ENCODE data around the gene ISG15. TPM values are rescaled to one million over a fixed set of nuclear protein-coding genes. Genes with fewer than 3 reads are reported as not detected.

Gene ISG15
- 15.7 and 196 TPM in 2 replicates for total RNA-seq

DNA sequence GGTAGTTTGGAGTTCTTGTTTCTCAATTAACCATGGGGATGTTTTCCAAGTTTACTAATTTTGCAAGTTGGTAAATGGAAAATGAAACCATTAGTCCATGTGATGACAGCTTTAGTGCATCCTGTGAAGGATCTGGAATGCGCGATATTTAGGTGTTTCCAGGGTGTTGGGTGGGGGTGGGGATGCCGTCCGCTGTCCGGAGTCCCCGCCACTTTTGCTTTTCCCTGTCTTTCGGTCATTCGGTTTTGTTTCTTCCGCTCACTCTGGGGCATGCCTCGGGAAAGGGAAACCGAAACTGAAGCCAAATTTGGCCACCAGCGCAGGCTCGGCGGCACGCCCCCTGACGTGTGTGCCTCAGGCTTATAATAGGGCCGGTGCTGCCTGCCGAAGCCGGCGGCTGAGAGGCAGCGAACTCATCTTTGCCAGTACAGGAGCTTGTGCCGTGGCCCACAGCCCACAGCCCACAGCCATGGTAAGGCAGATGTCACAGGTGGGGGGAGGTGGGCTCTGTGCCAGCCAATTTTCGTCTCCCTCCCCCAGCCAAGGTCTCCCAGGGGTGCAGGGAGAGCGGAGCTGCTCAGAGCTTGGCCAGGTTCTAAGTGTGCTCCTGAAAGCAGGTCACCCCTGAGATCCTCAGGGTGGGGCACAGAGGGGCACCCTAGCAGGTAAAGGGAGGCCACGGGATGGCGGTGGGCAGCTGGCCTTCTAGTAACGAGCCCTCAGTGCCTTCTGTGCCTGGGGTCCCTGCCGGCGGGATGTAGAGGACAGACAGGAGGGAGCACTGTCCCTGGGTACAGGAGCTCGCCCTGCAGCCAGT lies at the start of gene ISG15:
Gene ISG15 (plus strand): TSS at position 393 of the 817 bp plus-strand sequence. CDS start 77 bp downstream, at position 470.
- peak; percentile 62 for DNase-seq (ENCODE audit: low read depth)

GRCh38 chr1:963746-964525 lies 49.4 kb upstream of the ISG15 start:
- DNase-seq (ENCODE audit: low read depth), result no peak

GRCh38 chr1:964691-965525 lies 48.4 kb upstream of the ISG15 start:
- DNase-seq (ENCODE audit: low read depth), result no peak

DNA sequence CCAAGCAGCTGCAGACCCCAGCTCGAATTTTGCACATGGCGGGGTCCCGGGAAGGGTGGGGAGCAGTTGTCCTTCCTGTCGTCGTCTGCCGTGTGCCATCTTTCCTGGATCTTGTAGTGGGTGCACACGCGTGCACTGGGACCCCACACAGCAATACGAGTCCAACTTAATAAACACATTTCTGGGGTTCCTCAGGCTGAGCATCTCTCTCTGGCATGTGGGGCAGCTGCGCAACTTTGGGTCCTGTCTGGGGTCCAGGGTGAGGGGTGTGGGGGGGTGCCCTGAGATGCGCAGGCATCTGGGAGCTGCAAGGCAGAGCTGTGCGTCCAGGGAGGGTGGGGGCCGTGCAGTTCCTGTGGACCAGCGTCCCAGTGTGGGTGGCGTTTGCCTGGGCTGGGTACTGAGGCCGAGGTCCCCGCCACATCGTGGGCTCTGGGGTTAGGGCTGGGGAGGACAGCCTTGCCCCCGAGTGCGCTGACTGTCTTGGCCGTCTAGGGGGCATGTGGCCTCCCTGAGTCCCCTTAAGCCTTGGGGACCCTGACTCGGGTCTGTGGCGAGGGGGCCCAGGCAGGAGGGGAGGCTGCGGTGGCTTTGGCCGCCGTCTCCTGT lies 47.7 kb upstream of the ISG15 start:
- DNase-seq (ENCODE audit: low read depth), result no peak

DNA sequence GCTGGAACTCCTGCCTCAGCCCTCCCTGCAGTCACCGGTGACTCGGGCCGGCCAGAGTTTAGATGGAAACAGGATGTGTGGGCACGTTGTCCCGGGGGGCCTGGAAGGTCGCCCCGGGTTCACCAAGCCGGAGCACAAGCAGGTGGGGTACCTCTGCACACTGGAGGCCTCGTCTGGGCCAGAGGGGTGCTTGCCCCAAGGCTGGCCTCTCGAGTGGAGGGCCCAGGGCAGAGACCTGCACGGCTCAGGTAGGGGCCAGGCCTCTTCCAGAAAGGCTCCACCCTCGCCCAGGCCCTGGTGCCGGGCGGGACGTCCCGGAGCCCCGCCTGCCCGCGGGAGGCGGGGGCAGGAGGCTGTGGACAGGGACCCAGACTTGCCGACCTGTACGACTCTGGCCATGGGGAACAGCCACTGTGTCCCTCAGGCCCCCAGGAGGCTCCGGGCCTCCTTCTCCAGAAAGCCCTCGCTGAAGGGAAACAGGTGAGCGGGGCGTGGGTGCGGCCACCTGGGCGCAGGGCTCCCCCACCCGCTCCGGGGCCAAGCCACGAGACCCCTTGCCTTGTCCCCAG lies 47.1 kb upstream of the ISG15 start, which contains the start of gene PLEKHN1:
Gene PLEKHN1 (plus strand): TSS at position 348 of the 569 bp plus-strand sequence. CDS start 50 bp downstream, at position 398.
- DNase-seq (ENCODE audit: low read depth), result peak; percentile 28

- DNase-seq (ENCODE audit: low read depth), result peak; percentile 26
Measured at GRCh38 chr1:966704-967300, 46.5 kb upstream of the ISG15 start.

- DNase-seq (ENCODE audit: low read depth), result no peak
Measured at GRCh38 chr1:967466-968343, 45.6 kb upstream of the ISG15 start.

DNA sequence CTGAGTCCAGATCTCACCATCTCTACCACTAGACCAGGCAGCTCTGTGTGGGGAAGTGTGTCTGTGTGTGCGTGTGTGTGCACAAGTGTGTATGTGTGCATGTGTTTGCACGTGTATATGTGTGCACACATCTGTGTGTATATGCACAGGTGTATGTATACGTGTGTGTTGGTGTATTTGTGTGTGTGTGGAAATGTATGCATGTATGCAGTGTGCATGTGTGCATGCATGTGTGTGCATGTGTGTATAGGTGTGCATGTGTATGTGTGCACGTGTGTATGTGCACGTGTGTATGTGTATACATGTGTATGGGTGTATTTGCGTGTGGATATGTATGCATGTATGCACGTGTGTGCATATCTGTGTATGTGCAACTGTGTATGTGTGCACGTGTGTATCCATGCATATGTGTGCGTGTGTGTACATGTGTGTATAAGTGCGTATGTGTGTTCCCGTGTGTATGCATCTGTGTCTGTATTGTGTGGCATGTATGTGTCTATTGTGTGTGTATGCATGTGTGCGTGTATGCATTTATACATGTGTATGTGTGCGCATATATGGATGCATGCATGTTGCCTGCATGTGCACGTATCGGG lies 43.9 kb upstream of the ISG15 start:
- DNase-seq (ENCODE audit: low read depth), result no peak

- DNase-seq (ENCODE audit: low read depth), result no peak
Measured at GRCh38 chr1:970242-970972, 42.9 kb upstream of the ISG15 start.

GRCh38 chr1:970973-971730 lies 42.1 kb upstream of the ISG15 start:
- no peak for DNase-seq (ENCODE audit: low read depth)

DNA sequence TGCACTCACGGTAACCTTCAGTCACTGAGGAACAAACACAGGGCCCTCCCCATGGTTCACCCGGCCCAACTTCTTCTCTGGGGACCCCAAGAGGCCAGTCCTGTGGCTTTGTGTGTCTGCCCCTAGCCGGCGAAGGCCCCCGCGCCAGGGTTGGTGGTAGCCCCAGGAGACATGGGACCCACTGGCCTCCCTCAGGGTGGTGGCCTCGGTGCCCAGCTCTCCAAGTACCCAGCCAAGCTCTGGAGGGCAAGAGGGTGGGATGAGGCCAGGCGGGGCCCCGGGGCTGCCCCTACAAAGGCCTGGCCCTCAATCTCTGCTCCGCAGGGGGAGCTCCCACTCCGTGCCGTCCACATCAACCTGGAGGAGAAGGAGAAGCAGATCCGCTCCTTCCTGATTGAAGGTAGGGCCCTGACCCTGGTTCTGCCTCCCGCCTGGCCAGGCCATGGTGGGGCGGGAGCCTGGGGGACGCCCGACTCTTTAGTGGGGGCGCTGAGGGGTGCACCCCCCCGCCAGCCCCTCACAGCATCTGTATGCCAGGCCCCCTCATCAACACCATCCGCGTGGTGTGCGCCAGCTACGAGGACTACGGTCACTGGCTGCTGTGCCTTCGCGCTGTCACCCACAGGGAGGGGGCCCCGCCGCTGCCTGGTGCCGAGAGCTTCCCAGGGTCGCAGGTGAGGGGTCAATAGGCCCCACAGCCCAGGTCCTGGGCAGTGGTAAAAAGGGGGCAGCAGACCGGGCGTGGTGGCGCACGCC lies 41.4 kb upstream of the ISG15 start:
- DNase-seq (ENCODE audit: low read depth), result no peak

DNA sequence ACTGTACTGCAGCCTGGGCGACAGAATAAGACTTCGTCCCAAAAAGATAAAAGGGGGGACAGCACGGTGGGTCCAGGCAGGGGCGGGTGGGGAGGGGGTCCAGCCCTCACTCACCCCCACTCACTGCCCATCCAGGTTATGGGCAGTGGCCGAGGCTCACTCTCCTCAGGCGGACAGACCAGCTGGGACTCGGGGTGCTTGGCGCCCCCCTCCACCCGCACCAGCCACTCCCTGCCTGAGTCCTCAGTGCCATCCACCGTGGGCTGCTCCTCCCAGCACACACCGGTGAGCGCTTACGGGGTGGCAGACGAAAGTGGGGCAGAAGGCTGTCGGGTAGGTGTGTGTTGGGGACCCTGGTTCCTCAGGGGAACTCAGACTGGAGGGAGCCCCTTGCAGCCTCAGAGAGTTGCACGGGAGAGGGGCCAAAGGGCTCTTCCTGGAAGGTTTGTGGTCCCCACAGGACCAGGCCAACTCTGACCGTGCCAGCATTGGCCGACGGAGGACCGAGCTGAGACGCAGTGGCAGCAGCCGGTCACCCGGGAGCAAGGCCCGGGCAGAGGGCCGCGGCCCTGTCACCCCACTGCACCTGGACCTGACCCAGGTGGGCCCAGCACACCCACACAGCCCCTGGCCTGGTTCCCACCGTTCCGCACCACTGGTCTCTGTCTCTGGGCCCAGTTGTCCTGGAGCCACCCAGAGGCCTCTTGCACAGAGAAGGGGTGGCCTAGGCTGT lies 40.4 kb upstream of the ISG15 start:
- no peak for DNase-seq (ENCODE audit: low read depth)

DNA sequence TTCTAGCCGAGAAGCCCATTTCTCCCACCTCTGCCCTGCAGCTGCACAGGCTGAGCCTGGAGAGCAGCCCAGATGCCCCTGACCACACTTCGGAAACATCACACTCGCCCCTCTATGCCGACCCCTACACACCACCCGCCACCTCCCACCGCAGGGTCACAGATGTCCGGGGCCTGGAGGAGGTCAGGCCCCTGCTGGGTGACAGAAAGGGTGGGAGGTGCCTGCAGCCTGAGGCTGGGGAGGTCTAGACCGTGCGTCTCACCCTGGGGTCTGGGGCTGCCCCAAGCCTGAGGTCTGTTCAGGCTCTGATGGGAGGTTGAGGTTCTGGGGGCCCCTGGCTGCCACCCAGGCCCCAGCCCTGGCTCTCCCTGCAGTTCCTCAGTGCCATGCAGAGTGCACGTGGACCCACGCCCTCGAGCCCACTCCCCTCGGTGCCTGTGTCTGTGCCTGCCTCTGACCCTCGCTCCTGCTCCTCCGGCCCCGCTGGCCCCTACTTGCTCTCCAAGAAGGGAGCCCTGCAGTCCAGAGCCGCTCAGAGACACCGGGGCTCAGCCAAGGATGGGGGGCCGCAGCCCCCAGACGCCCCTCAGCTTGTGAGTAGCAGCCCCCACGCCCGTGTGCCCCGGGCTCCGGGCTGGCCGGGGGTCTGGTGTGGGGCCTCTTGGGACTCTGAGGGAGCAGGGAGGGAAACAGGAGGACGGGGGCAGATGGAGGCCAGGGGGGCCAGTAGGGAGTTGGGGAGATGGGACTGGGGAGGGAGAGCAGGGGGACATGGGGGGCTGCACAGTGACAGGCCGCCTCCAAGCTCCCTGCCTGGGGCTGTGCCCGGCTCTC lies 39.6 kb upstream of the ISG15 start:
- no peak for DNase-seq (ENCODE audit: low read depth)

DNA sequence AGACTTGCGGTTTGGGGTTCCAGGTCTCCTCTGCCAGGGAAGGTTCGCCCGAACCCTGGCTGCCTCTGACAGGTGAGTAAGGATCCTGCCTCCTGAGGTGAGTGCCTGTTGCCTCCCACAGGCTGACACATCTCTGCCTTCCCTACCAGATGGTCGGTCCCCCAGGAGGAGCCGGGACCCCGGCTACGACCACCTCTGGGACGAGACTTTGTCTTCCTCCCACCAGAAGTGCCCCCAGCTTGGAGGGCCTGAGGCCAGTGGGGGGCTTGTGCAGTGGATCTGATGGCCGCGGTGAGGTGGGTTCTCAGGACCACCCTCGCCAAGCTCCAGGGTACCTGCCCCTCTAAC lies 39.0 kb upstream of the ISG15 start:
- no peak for DNase-seq (ENCODE audit: low read depth)

DNA sequence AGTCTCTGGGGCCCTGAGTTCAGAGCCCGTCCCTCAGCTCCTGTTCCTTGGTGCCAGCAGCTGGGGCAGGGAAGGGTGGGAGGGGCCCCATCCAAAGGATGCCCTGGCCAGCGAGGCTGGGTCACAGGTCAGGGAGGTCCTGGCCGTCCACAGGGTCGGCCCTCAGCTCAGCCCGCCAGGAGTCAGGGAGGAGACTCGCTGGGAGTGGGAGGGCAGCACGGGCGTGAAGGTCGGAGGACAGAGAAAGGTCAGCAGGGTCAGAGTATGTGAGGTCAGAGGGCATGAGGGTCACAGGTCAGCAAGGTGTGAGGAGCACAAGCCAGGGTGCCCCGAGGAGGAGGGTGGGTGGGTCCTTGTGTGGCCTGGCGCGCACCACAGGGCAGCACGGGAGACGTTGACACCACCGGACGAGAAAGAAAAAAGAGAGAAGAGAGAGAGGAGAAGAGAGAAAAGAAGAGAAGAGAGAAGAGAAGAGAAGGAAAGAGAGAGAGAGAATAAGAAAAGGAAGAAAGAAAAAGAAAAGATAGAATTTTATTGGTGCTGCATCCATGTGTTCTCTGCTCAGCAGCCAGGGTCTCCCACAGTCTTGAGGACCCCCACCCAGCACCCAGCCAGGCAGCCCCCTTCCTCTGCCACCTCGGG lies 38.5 kb upstream of the ISG15 start:
- no peak for DNase-seq (ENCODE audit: low read depth)

All from renal cortical epithelial cell (primary cell).